GM21390 (cell line): Measurements from ENCODE around the gene THBS3.
"Not testable (repeated sequence)": the region's sequence is repeated elsewhere in the genome, so short reads cannot be mapped to it uniquely, and the experiment has no call there.

Experiments
- ATAC-seq: cut with Tn5 transposase; IDR thresholded peaks from one replicate; pipeline ENCODE4 v1.9.1; 2021; ENCODE audit not compliant: unreplicated experiment

THBS3 gene

DNA sequence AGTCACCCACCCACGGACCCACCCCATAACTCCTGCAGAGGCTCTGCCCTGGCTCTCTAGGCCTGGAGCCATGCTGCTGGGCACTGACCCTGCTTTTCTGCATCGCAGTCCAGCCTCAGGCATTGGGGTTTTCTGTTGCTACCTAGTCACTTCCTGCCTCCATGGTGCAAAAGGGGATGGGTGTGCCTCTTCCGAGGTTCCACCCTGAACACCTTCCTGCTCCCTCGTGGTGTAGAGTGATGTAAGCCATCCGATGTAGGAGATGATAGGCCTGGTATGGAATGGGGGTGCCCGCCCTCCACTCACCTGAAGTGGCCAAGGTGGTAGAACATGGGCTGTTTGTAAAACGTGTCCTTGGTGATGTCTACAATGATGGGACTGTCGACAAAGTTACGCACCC is 27.7 kb upstream of the THBS3 start:
- ATAC-seq: not testable (repeated sequence)

DNA sequence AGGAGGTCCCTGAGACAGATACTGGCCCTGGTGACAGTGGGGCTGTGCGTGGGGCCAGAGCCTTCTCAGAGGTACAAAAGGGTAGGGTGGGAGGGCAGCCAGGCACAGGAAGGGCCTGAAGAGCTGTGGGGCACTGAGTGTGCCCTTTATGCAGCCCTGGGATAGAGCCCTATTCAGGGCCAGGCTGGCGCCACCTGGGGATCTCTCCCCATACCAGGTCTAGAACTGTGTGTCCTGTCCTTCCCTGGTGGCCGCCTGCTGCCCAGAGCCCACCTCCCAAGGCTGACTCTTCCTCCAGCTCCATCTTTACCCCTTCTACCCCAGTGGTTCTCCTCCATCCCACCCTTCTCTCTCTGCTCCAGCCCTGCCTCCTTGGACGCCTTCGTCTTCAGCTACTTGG is 25.8 kb upstream of the THBS3 start:
- ATAC-seq: not testable (repeated sequence)

DNA sequence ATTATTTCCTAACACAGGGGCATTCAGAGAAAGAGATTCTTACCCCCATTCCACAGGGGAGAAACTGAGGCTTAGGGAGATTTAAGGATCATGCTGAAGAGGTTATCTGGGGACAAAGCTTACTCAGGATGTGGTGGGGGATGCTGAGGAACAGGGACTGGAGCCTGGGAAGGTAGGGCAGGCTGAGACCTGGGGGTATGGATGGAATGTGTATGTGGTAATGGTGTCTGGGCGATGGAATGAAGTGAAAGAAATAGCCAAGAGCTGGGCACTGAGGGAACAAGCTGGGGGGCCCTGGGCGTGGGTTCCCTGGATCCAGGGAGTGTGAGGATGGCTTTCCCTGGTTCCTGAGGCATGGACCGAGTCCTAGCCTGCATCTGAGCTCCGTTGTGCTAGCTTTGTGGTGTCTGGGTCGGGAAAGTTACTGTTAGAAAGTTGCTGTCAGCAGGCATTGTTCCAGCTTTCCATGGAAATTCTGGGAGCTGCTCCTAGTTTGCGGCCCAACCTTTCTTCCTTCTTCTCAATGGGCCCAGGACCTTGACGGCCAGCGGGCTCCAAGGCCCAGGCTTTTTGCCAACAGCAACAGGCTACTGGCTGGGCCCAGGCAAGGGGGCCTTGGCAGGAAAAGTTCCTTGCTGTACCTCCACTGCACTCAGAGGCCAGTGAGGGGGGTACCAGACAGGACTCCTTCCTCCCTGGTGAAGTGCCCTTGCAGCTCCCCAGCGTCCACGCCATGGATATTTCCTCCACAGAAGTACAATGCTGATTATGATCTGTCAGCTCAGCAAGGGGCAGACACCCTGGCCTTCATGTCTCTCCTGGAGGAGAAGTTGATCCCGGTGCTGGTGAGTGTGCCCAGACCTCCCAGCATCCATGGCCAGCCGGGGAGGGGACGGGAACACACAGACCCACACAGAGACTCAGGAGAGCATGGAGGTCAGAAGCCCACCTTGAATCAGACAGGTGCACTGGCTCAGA is 24.6 kb upstream of the THBS3 start:
- ATAC-seq: not testable (repeated sequence)

DNA sequence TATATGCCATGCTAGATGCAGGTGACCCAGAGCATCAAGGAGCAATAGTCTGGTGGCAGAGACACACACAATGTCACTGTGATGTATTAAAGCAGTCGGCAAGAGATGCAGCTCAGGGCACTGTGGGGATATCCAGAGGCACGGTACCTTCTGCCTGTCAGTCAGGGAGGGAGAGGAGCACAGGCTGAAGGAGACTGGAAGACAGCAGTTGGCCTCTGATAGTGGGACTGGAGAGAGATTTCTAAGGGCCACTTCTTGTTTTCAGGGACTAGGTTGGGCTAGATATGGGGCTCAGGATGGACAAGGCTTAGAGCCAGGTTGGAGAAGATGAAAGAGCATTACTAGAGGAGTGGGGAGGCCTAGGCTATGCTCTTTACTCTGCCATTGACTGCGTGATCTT is 23.6 kb upstream of the THBS3 start:
- not testable (repeated sequence) for ATAC-seq

DNA sequence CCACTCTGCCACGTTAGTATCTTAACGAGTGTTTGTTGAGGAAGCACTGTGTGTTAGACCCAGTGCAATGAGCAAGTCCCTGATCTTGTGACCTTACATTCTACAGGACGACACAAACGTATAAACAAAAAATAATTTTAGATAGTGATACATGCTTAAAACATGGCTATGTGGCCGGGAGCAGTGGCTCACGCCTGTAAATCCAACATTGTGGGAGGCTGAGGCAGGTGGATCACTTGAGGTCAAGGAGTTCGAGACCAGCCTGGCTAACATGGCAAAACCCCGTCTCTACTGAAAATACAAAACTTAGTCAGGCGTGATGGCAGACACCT is 20.4 kb upstream of the THBS3 start:
- ATAC-seq: no peak

DNA sequence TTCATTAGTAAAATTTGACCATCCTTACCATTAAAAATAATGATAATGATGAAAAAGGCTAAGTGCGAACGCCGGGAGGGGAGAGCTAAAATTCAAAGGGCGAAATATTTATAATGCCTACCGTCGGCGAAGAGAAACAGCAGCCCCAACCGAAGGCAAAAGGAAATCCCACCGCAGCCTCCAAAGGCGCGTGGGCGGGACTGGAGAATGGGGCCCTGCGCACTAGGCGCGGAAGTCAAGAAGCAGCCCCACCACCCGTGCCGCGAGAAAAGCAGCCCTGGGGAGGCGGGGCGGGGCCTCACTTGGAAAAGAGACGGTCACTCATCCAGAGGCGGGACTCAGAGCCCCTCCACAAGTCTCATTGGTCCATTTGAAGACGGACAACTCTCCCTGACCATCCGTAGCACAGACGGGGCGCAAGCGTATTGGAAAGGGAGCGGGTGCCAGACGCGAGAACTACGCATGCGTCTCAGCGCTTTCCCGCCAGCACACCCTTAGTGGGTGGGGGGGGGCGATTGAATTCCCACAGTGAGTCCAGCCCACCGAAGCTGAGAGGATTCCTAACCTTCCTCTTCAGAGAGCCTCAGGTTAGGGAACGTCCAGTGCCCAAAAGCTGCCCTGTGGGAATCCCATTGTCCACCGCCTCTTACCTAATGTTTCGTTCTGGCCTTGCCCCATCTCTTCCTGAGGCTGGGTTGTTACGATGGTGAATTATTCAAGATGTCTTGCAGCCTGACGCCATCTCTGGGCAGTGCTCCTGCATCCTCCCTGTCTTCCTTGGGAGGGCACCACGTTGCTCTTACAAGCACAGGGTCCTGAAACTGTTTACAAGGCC is 19.8 kb upstream of the THBS3 start:
- peak; percentile 86 for ATAC-seq

DNA sequence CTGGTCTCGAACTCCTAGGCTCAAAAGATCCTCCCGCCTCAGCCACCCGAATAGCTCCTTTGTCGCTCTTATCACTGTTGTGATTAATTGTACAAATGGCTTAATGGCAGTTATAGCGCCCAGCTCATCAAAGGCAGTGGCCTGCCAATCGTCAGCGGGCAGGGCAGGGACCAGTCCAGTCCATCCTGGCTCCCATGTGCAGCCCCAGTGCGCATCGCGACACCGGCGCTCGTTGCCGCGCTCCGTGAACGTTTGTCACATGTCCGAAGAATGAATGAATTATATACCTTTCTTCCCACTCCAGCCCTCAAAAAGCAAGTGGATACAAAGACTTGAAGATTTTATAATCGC is 19.2 kb upstream of the THBS3 start:
- ATAC-seq: no peak

DNA sequence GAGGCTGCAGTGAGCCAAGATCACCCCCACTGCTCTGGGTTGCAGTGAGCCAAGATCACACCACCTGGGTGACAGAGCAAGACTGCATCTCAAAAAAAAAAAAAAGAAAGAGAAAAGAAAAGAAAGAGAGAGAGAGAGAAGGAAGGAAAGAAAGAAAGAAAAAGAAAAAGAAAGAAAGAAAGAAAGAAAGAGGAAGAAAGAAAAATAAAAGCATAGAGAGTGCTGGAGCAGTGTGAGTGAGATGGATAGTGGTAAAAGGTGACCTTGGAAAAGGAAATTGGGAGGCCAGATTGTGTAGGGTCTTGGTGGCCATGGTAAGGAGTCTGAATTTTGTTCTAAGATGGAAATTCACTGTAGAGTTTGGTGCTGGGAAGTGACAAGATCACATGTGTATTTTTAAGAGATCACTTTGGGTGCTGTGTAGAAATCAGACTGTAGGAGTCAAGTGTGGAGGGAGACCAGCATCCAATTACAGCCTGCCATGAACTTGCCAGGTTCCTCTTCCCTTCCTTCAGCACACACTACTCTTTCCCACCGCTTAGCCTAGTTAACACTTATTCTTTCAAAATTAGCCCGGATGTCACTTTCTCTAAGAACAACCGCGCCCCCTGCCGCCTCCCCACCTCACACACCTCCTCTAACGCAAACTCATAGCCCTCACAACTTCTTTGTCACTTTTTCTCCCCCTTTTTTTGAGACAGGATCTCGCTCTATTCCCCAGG is 18.7 kb upstream of the THBS3 start:
- ATAC-seq: no peak

DNA sequence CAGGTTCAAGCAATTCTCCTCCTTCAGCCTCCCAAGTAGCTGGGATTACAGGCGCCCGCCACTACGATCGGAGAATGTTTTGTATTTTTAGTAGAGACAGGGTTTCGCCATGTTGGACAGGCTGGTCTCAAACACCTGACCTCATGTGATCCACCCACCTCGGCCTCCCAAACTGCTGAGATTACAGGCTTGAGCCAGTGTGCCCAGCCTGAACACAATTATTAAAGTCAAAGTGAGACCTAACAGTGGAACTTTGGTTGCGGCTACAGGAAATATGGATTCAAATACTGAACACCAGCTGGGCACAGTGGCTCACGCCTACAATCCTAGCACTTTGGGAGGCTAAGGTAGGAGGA is 17.7 kb upstream of the THBS3 start:
- ATAC-seq: not testable (repeated sequence)

DNA sequence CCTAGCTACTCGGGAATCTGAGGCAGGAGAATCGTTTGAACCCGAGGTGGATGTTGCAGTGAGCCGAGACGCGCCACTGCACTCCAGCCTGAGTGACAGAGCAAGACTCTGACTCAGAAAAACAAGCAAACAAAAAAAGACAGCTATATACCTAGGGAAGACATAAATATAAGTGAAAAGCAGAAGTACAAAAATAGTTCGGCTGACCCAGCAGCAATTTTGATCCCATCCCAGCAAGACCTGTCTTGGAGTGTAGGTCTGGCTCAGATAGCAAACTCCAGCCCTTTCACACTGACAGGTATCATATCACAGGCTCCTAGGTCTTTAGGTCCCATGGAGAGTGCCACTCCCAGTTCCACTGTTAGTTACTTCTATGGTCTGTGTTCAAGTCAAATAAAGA is 15.3 kb upstream of the THBS3 start:
- ATAC-seq: no peak

DNA sequence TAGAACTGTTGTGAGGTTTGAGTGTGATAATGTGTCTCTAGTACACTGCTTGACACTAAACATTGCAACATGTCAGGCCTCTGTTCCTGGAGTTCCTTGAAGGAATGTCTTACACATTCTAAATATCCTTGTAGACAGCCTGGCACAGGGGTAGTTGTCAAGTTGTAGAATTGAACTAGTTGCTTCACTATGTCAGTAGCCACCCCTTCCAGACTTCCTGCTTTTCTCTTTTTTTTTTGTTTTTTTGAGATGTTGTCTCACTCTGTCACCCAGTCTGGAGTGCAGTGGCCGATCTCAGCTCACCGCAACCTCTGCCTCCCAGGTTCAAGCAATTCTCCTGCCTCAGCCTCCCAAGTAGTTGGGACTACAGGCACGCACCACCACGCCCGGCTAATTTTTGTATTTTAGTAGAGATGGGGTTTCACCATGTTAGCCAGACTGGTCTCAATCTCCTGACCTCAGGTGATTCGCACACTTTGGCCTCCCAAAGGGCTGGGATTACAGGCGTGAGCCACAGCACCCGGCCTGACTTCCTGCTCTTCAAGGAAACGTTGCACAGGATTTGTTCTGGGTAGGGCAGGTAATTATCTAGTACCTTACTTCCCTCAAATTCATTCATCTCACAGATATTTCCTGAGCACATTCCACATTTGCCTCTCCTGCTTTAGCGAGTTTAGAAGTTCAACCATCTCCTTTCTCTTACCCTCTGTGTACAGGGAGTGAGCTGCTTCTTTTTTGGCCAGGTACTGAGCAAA is 12.7 kb upstream of the THBS3 start:
- not testable (repeated sequence) for ATAC-seq

DNA sequence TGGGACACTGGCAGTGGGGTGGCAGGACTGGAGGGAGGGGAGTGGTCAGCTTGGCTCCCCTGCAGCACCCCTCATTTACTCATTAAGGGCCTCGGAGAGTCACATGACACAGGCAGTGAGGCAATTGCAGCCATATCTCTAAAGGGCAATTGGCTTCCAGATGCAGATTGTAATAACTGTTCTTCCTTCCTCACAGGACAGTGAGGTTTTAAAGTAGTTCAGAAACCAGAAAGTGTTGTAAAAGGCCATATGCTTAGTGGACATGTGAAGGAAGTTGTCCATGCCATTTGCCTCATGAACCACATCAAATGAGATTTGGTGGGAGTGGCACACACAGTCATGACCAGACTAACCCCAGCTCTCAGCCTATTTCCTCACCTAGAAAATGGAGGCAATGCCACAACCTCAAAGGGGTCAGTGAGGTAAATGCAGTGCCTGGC is 11.9 kb upstream of the THBS3 start:
- ATAC-seq: no peak

DNA sequence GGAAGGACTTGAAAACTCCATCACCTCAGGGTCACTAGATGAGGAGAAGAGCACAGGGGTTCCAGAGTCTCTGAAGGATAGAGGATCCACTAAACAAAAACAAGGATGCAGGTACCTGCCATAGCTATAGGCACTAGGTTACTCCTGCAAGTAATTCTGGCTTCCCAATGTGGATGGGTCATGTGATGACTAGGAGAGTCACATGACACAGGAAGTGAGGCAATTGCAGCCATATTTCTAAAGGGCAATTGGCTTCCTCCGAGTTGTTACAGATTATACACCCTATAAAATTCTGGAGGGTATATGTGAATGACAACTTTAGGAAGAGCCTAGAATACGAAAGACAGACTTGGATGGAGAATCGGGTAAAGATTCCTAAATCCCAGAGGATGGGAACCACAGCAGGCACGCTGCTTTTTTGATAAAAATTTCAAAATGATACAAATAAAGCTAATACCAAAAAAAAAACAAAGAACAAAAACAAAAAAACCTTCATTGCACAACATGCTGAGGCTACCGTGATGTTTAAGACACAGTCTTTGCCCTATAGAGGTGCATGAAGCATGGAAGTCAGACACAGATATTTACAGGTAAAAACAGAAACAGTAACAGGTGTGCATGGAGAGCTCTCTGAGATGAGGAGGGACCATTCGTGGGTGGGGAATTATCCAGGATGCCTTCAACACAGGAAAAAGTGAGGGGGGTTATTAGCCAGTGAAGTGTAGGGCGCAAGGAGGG is 11.3 kb upstream of the THBS3 start:
- ATAC-seq: no peak

DNA sequence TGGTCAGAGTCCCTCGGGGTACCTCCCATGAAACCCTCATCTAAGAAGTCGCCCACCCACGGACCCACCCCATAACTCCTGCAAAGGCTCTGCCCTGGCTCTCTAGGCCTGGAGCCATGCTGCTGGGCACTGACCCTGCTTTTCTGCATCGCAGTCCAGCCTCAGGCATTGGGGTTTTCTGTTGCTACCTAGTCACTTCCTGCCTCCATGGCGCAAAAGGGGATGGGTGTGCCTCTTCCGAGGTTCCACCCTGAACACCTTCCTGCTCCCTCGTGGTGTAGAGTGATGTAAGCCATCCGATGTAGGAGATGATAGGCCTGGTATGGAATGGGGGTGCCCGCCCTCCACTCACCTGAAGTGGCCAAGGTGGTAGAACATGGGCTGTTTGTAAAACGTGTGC is 7.0 kb upstream of the THBS3 start:
- ATAC-seq: not testable (repeated sequence)

DNA sequence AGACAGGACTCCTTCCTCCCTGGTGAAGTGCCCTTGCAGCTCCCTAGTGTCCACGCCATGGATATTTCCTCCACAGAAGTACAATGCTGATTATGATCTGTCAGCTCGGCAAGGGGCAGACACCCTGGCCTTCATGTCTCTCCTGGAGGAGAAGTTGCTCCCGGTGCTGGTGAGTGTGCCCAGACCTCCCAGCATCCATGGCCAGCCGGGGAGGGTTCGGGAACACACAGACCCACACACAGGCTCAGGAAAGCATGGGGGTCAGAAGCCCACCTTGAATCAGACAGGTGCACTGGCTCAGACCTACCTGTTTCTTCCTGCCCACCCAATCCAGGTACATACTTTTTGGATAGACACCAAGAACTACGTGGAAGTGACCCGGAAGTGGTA is 4.3 kb upstream of the THBS3 start:
- not testable (repeated sequence) for ATAC-seq

DNA sequence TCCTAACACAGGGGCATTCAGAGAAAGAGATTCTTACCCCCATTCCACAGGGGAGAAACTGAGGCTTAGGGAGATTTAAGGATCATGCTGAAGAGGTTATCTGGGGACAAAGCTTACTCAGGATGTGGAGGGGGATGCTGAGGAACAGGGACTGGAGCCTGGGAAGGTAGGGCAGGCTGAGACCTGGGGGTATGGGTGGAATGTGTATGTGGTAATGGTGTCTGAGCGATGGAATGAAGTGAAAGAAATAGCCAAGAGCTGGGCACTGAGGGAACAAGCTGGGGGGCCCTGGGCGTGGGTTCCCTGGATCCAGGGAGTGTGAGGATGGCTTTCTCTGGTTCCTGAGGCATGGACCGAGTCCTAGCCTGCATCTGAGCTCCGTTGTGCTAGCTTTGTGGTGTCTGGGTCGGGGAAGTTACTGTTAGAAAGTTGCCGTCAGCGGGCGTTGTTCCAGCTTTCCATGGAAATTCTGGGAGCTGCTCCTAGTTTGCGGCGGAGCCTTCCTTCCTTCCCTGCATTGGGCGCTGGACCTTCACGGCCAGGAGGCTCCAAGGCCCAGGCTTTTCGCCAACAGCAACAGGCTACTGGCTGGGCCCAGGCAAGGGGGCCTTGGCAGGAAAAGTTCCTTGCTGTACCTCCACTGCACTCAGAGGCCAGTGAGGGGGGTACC is 3.8 kb upstream of the THBS3 start:
- ATAC-seq: not testable (repeated sequence)

DNA sequence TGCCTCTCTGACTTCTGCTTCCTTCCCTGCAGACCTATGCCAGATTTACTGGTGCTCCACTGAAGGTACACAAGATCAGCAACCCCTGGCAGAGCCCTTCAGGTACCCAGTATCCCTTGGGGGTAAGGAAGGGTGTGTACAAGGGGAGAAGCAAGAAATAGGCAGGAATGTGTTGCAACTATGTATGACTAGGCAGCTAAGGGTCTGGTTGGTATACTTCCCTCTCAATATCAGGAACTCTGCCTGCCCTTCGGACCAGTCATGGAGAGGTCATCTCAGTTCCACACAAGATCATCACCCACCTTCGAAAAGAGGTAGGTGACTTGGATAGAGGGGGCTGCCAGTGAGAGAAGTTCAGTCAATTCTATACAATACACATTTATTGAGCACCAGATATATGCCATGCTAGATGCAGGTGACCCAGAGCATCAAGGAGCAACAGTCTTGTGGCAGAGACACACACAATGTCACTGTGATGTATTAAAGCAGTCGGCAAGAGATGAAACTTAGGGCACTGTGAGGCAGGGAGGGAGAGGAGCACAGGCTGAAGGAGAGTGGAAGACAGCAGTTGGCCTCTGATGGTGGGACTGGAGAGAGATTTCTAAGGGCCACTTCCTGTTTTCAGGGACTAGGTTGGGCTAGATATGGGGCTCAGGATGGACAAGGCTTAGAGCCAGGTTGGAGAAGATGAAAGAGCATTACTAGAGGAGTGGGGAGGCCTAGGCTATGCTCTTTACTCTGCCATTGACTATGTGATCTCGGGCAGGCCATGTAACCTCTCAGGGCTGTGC is 2.8 kb upstream of the THBS3 start:
- ATAC-seq: no peak

DNA sequence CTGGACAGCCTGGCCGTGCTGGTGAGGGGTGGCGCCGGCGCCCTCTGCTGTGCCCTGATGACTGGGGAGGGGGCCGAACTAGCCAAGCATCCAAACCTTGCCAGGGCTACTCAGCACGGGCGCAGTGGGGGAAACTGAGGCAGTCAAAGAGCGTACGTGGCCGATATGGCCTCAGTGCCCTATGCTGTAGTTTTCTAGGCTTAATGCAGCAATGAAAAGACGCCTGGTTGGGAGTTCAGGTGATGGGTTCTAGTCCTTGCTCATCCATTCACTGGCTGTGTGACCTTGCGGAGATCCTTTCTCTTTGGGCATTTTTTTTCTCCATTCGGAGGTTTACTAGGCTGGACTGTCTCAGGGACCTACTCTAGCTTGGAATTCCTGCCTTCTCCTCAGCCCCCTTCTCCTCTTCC is 1.6 kb upstream of the THBS3 start:
- no peak for ATAC-seq
